Measurements from ENCODE around the gene GNL1.

The GNL1 gene

GRCh38 chr6:30601436-30601814 lies 45.1 kb upstream of the GNL1 start:
- Histone ChIP-seq H3K79me2 (ENCODE audit: insufficient read depth, low read length) (no peaks in the 10 kb centered on the region), H3K36me3 (ENCODE audit: insufficient read depth, low read length) (peaks cover 71% of the 10 kb centered on the region), H3K4me3 (ENCODE audit: low read depth, low read length, poor library complexity, severe bottlenecking) (no peak overlapping the region), H2AFZ (ENCODE audit: low read length) (no peak overlapping the region), H3K9me3 (ENCODE audit: low read length) (no peaks in the 10 kb centered on the region), H3K27ac (ENCODE audit: low read depth, low read length, poor library complexity, severe bottlenecking) (no peak overlapping the region), H3K4me1 (ENCODE audit: insufficient read depth, low read length, severe bottlenecking) (no peaks in the 10 kb centered on the region), H3K9ac (ENCODE audit: low read length) (no peak overlapping the region), H3F3A (ENCODE audit: insufficient read depth, low read length) (peaks cover 20% of the 10 kb centered on the region), H4K20me1 (ENCODE audit: insufficient read depth, low read length) (no peaks in the 10 kb centered on the region), H3K27me3 (ENCODE audit: insufficient read depth, low read length) (no peaks in the 10 kb centered on the region), H3K9me2 (ENCODE audit: low read depth, low read length) (no peaks in the 10 kb centered on the region), H3K4me2 (ENCODE audit: low read length) (no peak overlapping the region)
- TF ChIP-seq CTCF (IDR thresholded peaks at IDR 0.05; ENCODE audit: low read length) (no peak), EZH2 (IDR thresholded peaks at IDR 0.05; ENCODE audit: borderline replicate concordance, low read length) (no peak)

DNA sequence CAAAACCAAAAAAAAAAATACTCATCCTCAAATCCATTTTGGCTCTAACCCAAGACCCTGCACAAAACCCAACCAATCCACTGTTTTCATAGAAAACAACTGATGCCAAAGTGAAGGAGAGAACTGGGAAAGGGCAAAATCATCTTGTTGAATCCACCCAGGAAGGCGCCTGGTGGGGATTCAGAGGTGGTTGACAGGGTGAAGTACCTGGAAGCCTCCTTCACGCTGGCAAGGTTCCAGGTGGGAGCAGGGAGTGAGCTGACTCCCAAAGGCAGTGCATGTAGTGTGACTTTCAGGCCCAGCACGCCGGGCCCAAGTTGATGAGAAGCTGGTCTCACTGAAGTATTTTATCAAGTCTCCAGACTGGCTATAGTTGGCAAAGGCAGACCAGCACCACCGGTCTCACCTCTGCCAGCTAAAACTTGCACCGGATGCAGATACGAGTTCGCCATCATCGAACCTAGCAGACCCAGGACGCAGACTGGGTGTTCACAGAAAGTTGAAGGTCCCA lies 44.2 kb upstream of the GNL1 start:
- no peak overlapping the region for H3K27ac ChIP-seq (ENCODE audit: low read depth, low read length, poor library complexity, severe bottlenecking)
- peaks cover 62% of the 10 kb centered on the region for H3K36me3 ChIP-seq (ENCODE audit: insufficient read depth, low read length)
- H3K9me2 ChIP-seq (ENCODE audit: low read depth, low read length) = no peaks in the 10 kb centered on the region
- H3K9me3 ChIP-seq (ENCODE audit: low read length) = no peaks in the 10 kb centered on the region
- no peaks in the 10 kb centered on the region for H3K79me2 ChIP-seq (ENCODE audit: insufficient read depth, low read length)
- H3K27me3 ChIP-seq (ENCODE audit: insufficient read depth, low read length) = no peaks in the 10 kb centered on the region
- no peaks in the 10 kb centered on the region for H4K20me1 ChIP-seq (ENCODE audit: insufficient read depth, low read length)
- no peak overlapping the region for H3K4me3 ChIP-seq (ENCODE audit: low read depth, low read length, poor library complexity, severe bottlenecking)
- TF ChIP-seq EZH2 (IDR thresholded peaks at IDR 0.05; ENCODE audit: borderline replicate concordance, low read length) = no peak
- TF ChIP-seq CTCF (IDR thresholded peaks at IDR 0.05; ENCODE audit: low read length) = no peak
- no peak overlapping the region for H3K9ac ChIP-seq (ENCODE audit: low read length)
- no peaks in the 10 kb centered on the region for H3K4me1 ChIP-seq (ENCODE audit: insufficient read depth, low read length, severe bottlenecking)
- H2AFZ ChIP-seq (ENCODE audit: low read length) = no peak overlapping the region
- H3F3A ChIP-seq (ENCODE audit: insufficient read depth, low read length) = peaks cover 20% of the 10 kb centered on the region
- H3K4me2 ChIP-seq (ENCODE audit: low read length) = no peak overlapping the region

- peaks cover 20% of the 10 kb centered on the region for H3F3A ChIP-seq (ENCODE audit: insufficient read depth, low read length)
- H3K36me3 ChIP-seq (ENCODE audit: insufficient read depth, low read length) = peaks cover 57% of the 10 kb centered on the region
- H3K4me2 ChIP-seq (ENCODE audit: low read length) = no peak overlapping the region
These were observed 43.5 kb upstream of the GNL1 start for GRCh38 chr6:30599625-30600324.

More at GRCh38 chr6:30599625-30600324, 43.5 kb upstream of the GNL1 start:
- Histone ChIP-seq H3K27ac (ENCODE audit: low read depth, low read length, poor library complexity, severe bottlenecking) (no peak overlapping the region), H2AFZ (ENCODE audit: low read length) (no peak overlapping the region), H3K9ac (ENCODE audit: low read length) (no peak overlapping the region), H3K4me1 (ENCODE audit: insufficient read depth, low read length, severe bottlenecking) (no peaks in the 10 kb centered on the region), H3K4me3 (ENCODE audit: low read depth, low read length, poor library complexity, severe bottlenecking) (no peak overlapping the region), H3K9me3 (ENCODE audit: low read length) (no peaks in the 10 kb centered on the region), H3K27me3 (ENCODE audit: insufficient read depth, low read length) (no peaks in the 10 kb centered on the region), H4K20me1 (ENCODE audit: insufficient read depth, low read length) (no peaks in the 10 kb centered on the region), H3K79me2 (ENCODE audit: insufficient read depth, low read length) (no peaks in the 10 kb centered on the region), H3K9me2 (ENCODE audit: low read depth, low read length) (no peaks in the 10 kb centered on the region)
- TF ChIP-seq EZH2 (IDR thresholded peaks at IDR 0.05; ENCODE audit: borderline replicate concordance, low read length) (no peak), CTCF (IDR thresholded peaks at IDR 0.05; ENCODE audit: low read length) (no peak)
